Erythroblast (primary cell): ENCODE results near the gene RNF11.

Experiments
- GATA1 ChIP-seq: IDR thresholded peaks from 2 replicates; pipeline ENCODE4 v1.6.1; 2011; ENCODE audit warnings: low read depth, mild to moderate bottlenecking, control low read depth, low read length, moderate library complexity
- POLR2A ChIP-seq: IDR thresholded peaks from 2 replicates; pipeline ENCODE4 v1.6.1; 2011; ENCODE audit warnings: mild to moderate bottlenecking, low read length

DNA sequence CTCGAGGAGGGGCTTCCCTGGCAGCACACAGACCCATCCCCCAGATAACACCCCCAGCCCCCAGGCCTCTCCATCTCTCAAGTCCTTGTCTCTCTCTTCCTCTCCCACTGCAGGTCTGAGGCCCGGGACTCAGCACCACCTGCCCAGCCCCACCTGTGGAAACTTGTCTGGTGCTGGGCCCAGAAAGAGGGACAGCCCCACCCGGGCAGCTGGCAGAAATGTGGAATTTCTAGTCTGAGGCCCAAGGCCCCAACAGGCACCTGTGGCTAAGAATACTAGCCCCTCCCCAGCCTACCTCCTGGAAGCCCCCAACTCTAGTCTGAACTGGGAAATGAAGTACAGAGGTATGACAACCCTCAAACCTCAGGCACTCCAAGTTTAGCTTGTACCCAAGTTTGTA lies 78.9 kb downstream of the RNF11 start:
- TF ChIP-seq POLR2A (no peak), GATA1 (no peak)
